ENCODE data around the gene OR14I1.
"Not testable (repeated sequence)": the region's sequence is repeated elsewhere in the genome, so short reads cannot be mapped to it uniquely, and the experiment has no call there.

Gene OR14I1

DNA sequence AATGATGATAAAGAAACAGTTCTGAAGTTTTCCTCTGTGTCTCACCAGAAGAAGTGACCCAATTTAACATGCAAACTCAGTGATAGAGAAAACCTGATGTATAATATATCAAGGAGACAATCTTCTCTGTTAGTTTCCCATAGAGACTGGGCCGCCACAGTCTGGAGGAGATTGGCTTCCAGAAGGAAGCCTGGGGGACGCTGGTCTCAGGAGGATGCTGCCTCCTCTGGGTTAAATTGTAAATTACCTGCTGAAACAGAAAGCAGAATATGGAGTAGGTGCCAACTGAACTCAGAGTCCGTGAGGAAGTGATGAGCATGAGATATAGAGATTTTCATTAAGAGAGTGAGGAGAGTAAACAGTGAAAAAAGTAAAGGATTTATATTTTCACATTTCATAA is 15.8 kb downstream of the OR14I1 start:
- DNase-seq: no peak

DNA sequence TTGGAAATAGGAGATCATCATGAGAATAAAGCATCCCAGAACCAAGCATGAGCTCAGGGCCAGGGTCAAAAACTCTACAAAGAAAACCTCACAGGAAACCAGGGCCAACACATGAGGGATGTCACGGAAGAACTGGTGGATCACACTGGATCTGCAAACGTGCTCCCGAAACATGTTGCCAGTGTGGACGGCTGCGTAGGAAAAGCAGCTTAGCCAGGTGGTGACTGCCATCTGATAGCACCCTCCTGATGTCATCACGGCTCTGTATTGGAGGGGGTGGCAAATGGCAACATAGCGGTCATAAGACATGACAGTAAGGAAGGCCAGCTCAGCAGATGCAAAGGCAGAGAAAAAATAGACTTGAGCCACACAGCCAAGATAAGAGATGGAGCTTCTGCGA is 20.9 kb downstream of the OR14I1 start:
- DNase-seq: no peak

DNA sequence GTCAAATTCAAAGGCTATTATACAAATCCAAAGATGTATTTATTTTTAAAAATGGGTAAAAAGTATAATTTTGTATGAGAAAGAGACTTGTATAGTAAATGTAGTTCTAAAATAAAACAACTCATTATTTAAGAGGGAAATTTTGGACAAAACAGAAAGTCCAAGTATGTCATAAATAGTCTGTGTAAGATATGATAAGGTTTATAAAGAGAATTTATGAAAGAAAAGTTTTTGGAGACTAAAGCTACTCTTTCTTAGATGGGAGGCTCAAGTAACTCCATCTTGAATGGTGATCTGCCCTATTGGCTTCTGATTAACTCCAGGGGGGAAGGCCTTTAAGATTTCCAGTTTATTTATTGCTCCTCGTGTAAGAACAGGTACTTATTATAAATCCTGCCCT is 32.6 kb downstream of the OR14I1 start:
- DNase-seq: no peak

DNA sequence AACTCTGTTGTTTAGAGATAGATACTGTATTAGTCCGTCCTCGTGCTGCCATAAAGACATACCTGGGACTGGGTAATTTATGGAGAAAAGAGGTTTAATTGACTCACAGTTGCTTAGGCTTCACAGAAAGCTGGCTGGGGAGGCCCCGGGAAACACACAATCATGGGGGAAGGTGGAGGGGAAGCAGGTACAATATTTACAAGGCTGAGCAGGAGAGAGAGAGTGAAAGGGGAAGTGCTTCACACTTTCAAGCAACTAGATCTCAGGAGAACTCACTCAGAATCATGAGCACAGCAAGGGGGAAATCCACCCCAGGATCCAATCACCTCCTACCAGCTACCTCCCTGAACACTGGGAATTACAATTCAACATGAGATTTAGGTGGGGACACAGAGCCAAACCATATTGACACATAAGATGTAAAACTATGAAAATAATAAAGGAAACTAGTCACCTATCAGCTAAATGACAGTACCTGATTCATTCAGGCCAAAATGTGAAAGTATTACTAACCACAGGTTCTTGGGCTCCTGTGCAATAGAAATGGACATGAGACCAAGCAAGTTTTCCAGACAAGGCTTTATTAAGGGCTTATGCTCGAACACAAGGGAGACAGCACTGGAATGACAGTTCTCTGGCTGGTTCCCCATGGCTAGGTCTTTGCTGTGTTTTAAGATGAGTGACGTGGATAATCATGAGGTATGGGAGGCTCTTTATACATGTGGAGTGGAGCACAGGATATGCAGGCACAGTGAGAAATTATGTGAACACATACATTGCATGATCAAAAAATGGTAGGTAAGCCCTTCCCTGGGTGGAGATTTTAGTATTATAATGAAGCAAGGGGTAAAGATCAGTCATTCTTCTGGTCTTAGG is 38.9 kb downstream of the OR14I1 start:
- DNase-seq: not testable (repeated sequence)

DNA sequence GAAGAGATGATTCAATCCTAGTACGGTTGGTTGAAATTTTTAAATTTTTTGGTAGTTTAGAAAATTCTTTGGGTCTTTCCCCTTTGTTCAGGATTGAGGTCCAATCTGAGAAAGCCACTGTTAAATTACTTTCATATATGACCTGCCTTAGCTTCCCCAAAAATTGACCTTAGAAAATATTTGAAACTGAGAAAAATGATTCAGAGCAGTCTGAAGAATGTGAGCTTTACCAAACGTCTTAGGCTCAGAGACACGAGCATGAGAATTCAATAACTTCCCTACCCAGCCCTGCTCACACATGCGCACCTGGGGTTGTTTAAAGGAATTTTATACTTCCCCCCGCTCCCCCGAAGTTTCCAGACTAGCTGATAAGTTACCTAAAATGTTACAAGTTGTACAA is 45.8 kb downstream of the OR14I1 start:
- DNase-seq: not testable (repeated sequence)

DNA sequence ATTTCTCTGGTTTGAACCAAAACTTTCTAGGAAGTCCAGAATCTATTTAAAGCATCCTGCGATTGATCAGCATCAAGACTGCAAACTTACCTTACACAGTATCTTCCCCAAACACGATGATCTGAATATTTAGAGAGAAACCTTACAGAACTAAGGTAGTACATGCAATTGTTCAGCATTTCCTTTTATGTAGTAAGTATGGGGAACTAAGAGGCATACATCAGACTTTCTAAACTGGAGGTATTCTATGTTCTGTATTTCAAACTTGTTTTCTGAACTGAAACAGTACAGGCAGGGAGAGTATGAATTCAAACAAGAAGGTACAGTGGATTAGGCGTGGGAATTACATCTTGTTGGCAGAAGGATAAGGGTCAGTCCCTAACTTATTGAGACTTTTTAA is 47.2 kb downstream of the OR14I1 start, which contains the start of gene OR2T27:
Gene OR2T27, minus strand, starts transcription at position 175 of the 400 bp plus-strand sequence. CDS start 4,644 bp downstream, outside the sequence.
- DNase-seq: not testable (repeated sequence)
